GM21447 (cell line): ENCODE measurements around the gene GTF2H2.
"Not testable (repeated sequence)": the region's sequence is repeated elsewhere in the genome, so short reads cannot be mapped to it uniquely, and the experiment has no call there.

Experiments used
- ATAC-seq: cut with Tn5 transposase; IDR thresholded peaks from one replicate; pipeline ENCODE4 v1.9.1; 2021; ENCODE audit not compliant: unreplicated experiment

Gene GTF2H2

GRCh38 chr5:71013575-71013974, 53.9 kb downstream of the GTF2H2 start:
- ATAC-seq = no peak

- no peak for ATAC-seq
Measured at GRCh38 chr5:71011194-71011792, 56.2 kb downstream of the GTF2H2 start.

- not testable (repeated sequence) for ATAC-seq
Measured at GRCh38 chr5:71006983-71007382, 60.5 kb downstream of the GTF2H2 start.
